RPMI7951 (cell line): ENCODE data around the gene IL4. TPM values are rescaled to one million over a fixed set of nuclear protein-coding genes. Genes with fewer than 3 reads are reported as not detected.
"Not testable (repeated sequence)": the region's sequence is repeated elsewhere in the genome, so short reads cannot be mapped to it uniquely, and the experiment has no call there.

Experiments used
- DNase-seq: peaks from one replicate; pipeline ENCODE4 v3.0.0-alpha.2; 2012; ENCODE audit warnings: low read depth
- total RNA-seq: library from RNA; depleted of rRNA; stranded (reverse); fragments of >200 nt; shearing (Covaris generic); gene quantifications from 2 replicates; pipeline ENCODE4 v1.2.3, GENCODE V29; 2014

The IL4 gene
- total RNA-seq, 1 experiment from 2014 or later, result not detected

DNA sequence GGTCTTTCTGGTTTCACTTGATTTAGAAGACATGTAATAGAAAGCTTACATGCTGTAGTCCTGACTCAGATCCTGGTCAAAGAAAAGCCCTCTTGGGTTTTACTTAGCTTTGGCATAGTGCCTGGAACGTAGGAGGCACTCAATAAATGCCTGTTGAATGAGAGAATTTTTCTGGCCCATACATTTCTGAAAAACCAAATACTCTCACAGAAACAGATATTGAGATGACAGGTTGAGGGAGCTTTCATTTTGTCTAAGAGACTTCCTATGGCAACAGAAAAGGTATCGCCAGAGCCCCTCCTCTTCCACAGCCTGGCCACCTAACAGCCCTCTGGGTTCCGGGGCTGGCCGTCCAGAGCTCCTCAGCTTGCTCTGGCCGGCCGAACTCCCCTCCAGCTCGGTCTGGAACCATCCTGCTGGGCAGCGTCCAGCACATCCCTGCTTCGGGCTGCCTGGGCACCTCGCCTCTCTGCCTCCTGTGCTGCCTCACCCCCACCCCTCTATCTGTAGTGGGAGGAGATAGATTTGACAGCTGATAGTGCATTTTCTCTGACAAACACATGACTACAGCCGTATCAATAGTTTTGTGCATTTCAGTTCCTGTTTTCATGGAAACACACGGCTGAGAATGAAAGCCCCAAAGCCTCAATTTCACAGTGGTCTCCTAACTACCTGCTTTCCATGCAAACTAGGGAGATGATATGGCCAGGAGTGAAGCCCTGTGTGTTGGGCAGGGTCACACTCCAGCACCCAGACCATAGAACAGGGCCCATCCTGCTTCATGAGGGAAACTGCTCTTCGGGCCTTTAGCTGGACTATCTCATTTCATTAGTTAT is 1.1 kb downstream of the IL4 start:
- DNase-seq, result peak; percentile 83

DNA sequence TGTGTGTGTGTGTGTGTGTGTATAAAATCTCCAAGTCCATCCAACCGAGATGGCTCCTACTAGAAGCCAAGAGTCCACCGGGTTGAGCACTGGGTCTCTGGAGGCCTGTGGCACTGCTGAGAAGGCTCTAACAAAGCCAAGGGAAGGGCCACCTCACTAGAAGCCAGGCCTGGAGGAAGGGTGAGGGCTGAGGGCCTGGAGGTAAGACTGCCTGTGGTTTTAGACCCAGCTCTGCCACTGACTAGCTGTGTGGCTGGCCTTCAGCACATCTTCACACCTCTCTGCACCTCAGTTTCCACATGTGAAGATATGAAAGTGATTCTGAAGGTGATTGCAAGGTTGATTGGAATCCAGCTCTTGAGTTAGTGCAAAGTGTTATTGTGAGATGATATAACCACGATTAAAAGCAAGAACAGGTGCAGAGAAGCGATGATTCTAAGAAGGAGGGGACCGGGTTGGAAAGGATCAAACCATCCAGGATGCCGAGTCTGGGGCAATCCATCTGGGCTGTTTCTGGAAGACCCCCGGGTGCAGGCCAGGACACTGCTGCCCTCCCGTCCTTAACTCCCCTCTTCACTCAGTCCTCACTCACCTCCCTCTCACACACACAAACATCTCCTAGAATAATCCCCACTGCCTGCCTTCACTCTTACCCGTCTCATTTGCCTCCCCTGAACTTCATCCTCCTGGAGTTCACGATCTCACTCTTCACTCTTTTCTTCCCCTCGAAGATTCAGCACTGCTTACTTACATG is 2.3 kb downstream of the IL4 start:
- DNase-seq, result no peak

- DNase-seq, result peak; percentile 84
Measured at GRCh38 chr5:132677191-132677590, 3.4 kb downstream of the IL4 start.

- no peak for DNase-seq
Measured at GRCh38 chr5:132677682-132678400, 4.1 kb downstream of the IL4 start.

- no peak for DNase-seq
Measured at GRCh38 chr5:132678735-132679134, 4.9 kb downstream of the IL4 start.

DNA sequence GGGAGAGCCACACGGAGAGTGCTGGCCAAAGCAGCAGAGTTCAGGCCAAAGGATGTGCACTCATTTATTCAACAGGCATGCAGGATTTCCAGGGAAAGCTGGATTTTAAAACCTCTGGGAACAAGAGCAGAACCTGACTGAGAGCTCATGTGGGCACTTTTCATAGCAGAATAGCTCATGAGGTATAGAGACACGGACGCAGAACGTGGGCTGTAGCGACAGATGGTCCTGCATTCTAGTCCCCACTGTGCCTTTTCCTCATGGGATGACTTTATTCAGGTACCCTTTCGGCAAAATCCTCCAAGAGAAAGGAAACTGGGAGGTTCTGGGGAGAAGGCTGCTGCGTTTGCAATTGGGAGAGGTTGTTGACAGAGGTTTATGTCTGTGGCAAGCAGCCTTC is 5.4 kb downstream of the IL4 start:
- DNase-seq, result no peak

- DNase-seq, result no peak
Measured at GRCh38 chr5:132679717-132680380, 6.1 kb downstream of the IL4 start.

GRCh38 chr5:132680780-132681475 is 7.1 kb downstream of the IL4 start:
- DNase-seq, result no peak

DNA sequence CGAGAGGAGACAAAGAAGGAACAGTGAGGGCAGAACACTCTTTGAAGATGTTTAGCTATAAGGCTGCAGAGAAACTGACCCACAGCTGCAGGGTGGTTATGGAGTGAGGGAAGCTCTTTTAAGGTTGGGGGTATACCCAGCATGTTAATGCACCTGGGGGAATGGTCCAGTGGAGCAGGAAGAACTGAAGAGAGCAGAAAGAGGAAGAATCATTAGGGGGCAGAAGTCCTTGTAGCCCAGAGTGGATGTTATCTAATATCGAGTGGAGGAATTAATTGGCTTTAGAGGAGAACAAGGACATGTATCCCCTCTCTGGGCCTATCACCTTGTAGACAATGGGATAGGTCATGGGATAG is 7.7 kb downstream of the IL4 start:
- DNase-seq, result no peak

DNA sequence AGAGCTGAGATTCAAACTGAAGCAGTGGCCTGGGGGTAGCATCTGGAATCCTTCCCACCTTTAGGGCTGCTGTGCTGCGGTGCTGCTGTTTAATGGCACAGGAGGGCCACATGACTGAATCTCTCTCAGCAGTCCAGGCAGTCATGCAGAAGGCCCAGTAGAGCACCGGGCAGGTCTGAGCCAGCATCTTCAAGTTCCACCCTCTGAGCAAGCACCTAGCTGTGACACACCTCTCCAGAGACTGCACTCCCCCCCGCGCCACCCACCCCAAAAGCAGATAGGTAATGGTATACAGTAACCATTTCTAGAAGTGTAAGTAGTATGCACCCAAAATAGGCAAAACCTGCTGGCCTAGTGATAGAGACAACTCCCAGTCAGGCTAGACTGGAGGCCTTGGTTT is 8.2 kb downstream of the IL4 start:
- no peak for DNase-seq

GRCh38 chr5:132684491-132684890 is 10.7 kb downstream of the IL4 start:
- no peak for DNase-seq

GRCh38 chr5:132684922-132685720 is 11.3 kb downstream of the IL4 start:
- no peak for DNase-seq

DNA sequence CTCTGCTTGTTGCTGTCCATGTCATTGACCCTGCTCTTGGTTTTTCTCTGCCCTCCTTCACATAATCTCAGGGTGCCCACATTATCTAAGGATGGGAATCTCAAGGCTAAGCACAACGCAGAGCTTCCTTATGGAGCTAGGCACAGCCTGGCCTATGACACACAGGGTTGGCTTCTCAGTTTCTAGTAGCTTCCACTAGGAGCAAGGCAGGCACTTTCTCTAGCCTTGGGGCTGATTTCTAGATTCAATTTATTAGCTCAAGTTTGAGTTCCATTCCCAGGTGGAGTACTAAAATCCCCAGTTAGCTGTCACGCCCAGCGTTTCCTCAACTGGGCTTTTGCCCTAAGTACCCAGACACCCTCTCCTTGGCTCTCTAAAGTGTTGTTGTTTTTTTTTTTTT is 12.4 kb downstream of the IL4 start:
- no peak for DNase-seq

- DNase-seq, result no peak
Measured at GRCh38 chr5:132687995-132688394, 14.2 kb downstream of the IL4 start.

- no peak for DNase-seq
Measured at GRCh38 chr5:132688536-132689339, 14.9 kb downstream of the IL4 start.

- no peak for DNase-seq
Measured at GRCh38 chr5:132689513-132689912, 15.7 kb downstream of the IL4 start.

DNA sequence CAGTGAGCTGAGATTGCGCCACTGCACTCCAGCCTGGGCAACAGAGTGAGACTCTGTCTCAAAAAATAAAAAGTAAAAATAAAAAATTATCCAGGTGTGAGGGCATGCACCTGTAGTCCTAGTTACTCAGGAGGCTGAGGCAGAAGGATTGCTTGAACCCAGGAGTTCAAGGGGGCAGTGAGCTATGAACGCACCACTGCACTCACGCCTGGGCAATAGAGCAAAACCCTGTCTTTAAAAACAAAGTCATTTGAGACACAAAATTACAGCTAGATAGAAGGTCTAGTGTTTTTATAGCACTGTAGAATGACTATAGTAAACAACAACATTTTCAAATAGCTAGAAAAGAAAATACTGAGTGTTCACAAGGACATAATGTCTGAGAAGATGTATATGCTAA is 16.4 kb downstream of the IL4 start:
- no peak for DNase-seq

DNA sequence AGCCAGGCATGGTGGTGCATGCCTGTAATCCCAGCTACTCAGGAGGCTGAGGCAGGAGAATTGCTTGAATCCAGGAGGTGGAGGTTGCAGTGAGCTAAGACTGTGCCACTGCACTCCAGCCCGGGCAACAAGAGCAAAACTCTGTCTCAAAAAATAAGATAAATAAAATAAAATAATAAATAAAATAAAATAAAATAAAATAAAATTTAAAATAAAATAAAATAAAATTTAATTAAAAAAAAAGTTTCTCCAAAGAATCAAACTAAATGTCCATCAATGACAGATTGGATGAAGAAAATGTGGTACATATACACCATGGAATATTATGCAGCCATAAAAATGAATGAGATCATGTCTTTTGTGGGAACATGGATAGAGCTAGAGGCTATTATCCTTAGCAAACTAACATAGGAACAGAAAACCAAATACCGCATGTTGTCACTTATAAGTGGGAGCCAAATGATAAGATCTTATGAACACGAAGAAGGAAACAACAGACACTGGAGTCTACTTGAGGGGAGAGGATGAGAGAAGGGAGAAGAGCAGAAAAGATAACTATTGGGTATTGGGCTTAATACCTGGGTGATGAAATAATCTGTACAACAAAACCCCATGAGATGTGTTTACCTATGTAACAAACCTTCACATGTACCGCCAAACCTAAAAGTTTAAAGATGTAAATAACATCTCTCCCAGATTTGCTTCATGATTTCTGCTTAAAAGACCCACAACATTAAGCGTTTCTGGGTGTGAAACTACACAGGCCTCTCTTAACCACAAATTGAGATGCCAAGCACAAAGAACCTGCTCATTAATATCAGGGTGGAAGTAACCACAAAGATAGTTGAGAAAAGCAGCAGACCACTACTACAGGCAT is 18.2 kb downstream of the IL4 start:
- DNase-seq, result not testable (repeated sequence)

- no peak for DNase-seq
Measured at GRCh38 chr5:132692632-132692967, 18.8 kb downstream of the IL4 start.
